ENCODE results near the gene PICALM. TPM values are rescaled to one million over a fixed set of nuclear protein-coding genes. Genes with fewer than 3 reads are reported as not detected.
A peak's percentile ranks its signal among the peaks of the same experiment; 100 is the strongest.

PICALM gene
- total and polyA plus RNA-seq, 9 of the 15 experiments (the other 6 are each of a cell fraction or from before 2014, with no cell fraction given): 41.3 to 990 (median 309) TPM

DNA sequence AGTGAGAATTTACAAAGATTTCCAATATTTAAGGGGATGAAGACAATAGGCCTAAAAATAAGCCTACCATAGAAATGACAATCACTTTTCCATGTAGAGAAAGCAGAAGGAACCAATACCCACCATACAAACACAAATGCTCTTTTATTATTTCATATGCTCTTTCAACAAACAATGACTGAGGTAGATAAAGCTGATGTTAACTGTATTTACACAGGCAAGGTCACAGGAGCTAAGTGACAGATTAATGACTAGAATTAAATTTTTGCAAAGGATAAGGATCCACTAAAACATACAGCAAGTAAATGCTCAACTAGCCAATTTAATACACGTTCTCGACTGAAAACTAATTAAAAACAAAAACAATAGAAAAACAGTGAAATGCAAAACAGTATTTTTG is 34.2 kb downstream of the PICALM start (continued):
- no peak for TF ChIP-seq ZZZ3 (IDR thresholded peaks at IDR 0.05)
- TF ChIP-seq E2F1 (CRISPR knock-in tag; IDR thresholded peaks at IDR 0.05): no peak; the same call in 1 of the 2 replicates
- TF ChIP-seq ZNF384 (IDR thresholded peaks at IDR 0.05; ENCODE audit: low read depth, low read length): no peak
- TF ChIP-seq, protein P1, sequence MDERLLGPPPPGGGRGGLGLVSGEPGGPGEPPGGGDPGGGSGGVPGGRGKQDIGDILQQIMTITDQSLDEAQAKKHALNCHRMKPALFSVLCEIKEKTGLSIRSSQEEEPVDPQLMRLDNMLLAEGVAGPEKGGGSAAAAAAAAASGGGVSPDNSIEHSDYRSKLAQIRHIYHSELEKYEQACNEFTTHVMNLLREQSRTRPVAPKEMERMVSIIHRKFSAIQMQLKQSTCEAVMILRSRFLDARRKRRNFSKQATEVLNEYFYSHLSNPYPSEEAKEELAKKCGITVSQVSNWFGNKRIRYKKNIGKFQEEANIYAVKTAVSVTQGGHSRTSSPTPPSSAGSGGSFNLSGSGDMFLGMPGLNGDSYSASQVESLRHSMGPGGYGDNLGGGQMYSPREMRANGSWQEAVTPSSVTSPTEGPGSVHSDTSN (CRISPR knock-in tag; IDR thresholded peaks at IDR 0.05; ENCODE audit: low read depth): no peak
- TF ChIP-seq, protein P1 (tag; conservative IDR thresholded peaks at IDR 0.05; ENCODE audit: low read depth): 0 out of 2 replicates have a peak, but pooled peaks have one; percentile 56
- no peak for TF ChIP-seq NCOA4 (IDR thresholded peaks at IDR 0.05; ENCODE audit: partially characterized antibody)
- no peak for TF ChIP-seq ZNF232 (CRISPR knock-in tag; IDR thresholded peaks at IDR 0.05)
- TF ChIP-seq ARID2 (IDR thresholded peaks at IDR 0.05): no peak
- no peak for TF ChIP-seq RFX5 (IDR thresholded peaks at IDR 0.05; ENCODE audit: low read depth, low read length)
- no peak for TF ChIP-seq HDAC3 (IDR thresholded peaks at IDR 0.05; ENCODE audit: borderline replicate concordance, partially characterized antibody)
- no peak for TF ChIP-seq HNRNPLL (IDR thresholded peaks at IDR 0.05; ENCODE audit: low read depth, low read length, poor library complexity, severe bottlenecking)
- no peak for TF ChIP-seq SAFB (IDR thresholded peaks at IDR 0.05; ENCODE audit: borderline replicate concordance, low read depth, low read length)
- TF ChIP-seq ZC3H4 (CRISPR knock-in tag; IDR thresholded peaks at IDR 0.05; ENCODE audit: borderline replicate concordance): no peak
- TF ChIP-seq HNRNPUL1 (IDR thresholded peaks at IDR 0.05; ENCODE audit: low read length): no peak
- TF ChIP-seq CREM (IDR thresholded peaks at IDR 0.05; ENCODE audit: low read depth): no peak
- TF ChIP-seq TGIF2 (CRISPR knock-in tag; IDR thresholded peaks at IDR 0.05): no peak
- no peak for TF ChIP-seq RB1 (IDR thresholded peaks at IDR 0.05; ENCODE audit: low read depth)
- 0 out of 2 replicates have a peak, but pooled peaks have one; percentile 46 for TF ChIP-seq ZEB2 (IDR thresholded peaks at IDR 0.05)
- peak; percentile 71; the same call in 1 of the 2 replicates for TF ChIP-seq DPF2 (IDR thresholded peaks at IDR 0.05)
- no peak for TF ChIP-seq MEF2D (tag; conservative IDR thresholded peaks at IDR 0.05; ENCODE audit: low read depth)
- TF ChIP-seq SPI1 (IDR thresholded peaks at IDR 0.05; ENCODE audit: borderline replicate concordance, low read depth, low read length): no peak
- TF ChIP-seq POU5F1 (IDR thresholded peaks at IDR 0.05; ENCODE audit: borderline replicate concordance, low read depth, low read length, partially characterized antibody): no peak
- peak; percentile 58; the same call in 1 of the 2 replicates for TF ChIP-seq ARID1B (IDR thresholded peaks at IDR 0.05)
- TF ChIP-seq TEAD4 (IDR thresholded peaks at IDR 0.05; ENCODE audit: low read length): peak; percentile 56
- no peak for TF ChIP-seq TEAD4 (CRISPR knock-in tag; IDR thresholded peaks at IDR 0.05; ENCODE audit: borderline replicate concordance)
- no peak for TF ChIP-seq ZNF23 (CRISPR knock-in tag; IDR thresholded peaks at IDR 0.05)
- no peak; the same call in 1 of the 2 replicates for TF ChIP-seq GATAD2B (IDR thresholded peaks at IDR 0.05; ENCODE audit: borderline replicate concordance)

All from K562 (cell line).